ENCODE measurements around the gene MYO3B.
"Not testable (repeated sequence)": the region's sequence is repeated elsewhere in the genome, so short reads cannot be mapped to it uniquely, and the experiment has no call there.

Gene MYO3B

GRCh38 chr2:170601489-170601888 is 423.5 kb downstream of the MYO3B start:
- TF ChIP-seq, protein P1, sequence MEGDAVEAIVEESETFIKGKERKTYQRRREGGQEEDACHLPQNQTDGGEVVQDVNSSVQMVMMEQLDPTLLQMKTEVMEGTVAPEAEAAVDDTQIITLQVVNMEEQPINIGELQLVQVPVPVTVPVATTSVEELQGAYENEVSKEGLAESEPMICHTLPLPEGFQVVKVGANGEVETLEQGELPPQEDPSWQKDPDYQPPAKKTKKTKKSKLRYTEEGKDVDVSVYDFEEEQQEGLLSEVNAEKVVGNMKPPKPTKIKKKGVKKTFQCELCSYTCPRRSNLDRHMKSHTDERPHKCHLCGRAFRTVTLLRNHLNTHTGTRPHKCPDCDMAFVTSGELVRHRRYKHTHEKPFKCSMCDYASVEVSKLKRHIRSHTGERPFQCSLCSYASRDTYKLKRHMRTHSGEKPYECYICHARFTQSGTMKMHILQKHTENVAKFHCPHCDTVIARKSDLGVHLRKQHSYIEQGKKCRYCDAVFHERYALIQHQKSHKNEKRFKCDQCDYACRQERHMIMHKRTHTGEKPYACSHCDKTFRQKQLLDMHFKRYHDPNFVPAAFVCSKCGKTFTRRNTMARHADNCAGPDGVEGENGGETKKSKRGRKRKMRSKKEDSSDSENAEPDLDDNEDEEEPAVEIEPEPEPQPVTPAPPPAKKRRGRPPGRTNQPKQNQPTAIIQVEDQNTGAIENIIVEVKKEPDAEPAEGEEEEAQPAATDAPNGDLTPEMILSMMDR (IDR thresholded peaks at IDR 0.05; ENCODE audit: low read depth, low read length) = no peak
- TF ChIP-seq POLR2A (IDR thresholded peaks at IDR 0.05; ENCODE audit: extremely low read depth, insufficient read length) (no peak), MYC (IDR thresholded peaks at IDR 0.05; ENCODE audit: low read depth, low read length) (no peak), MAX (IDR thresholded peaks at IDR 0.05; ENCODE audit: low read depth, low read length) (no peak)
- no peak for DNase-seq (ENCODE audit: low read depth)
- H3K4me3 ChIP-seq (ENCODE audit: low read depth, low read length) = no peak overlapping the region

GRCh38 chr2:170605862-170606261 is 427.9 kb downstream of the MYO3B start:
- no peak overlapping the region for H3K4me3 ChIP-seq (ENCODE audit: low read depth, low read length)
- no peak for TF ChIP-seq MYC (IDR thresholded peaks at IDR 0.05; ENCODE audit: low read depth, low read length)
- TF ChIP-seq, protein P1 (IDR thresholded peaks at IDR 0.05; ENCODE audit: low read depth, low read length) = no peak
- no peak for DNase-seq (ENCODE audit: low read depth)

DNA sequence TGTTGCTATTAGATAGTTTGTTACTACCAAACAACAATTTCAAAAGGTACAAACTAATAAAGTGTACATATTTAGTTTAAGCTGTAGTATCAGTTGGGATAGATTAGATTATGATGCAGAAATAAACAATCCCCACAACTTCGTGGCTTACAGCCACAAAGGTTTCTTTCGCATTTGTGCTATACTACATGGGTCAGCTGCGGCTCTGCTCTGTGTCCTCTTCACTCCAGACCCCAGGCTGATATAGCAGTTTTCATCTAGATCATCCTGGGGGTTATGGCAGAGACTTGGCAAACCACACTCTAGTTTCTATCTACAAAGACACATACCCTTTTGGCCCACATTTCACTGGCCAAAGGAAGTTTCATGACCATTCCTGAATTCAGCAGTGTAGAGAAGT is 429.2 kb downstream of the MYO3B start:
- no peak for DNase-seq (ENCODE audit: low read depth)

GRCh38 chr2:170610615-170611014 is 432.7 kb downstream of the MYO3B start:
- no peak overlapping the region for H3K4me3 ChIP-seq (ENCODE audit: low read depth, low read length)
- no peak for DNase-seq (ENCODE audit: low read depth)
- TF ChIP-seq POLR2A (IDR thresholded peaks at IDR 0.05; ENCODE audit: extremely low read depth, insufficient read length) (no peak), MAX (IDR thresholded peaks at IDR 0.05; ENCODE audit: low read depth, low read length) (no peak), MYC (IDR thresholded peaks at IDR 0.05; ENCODE audit: low read depth, low read length) (no peak)
- TF ChIP-seq, protein P1 (IDR thresholded peaks at IDR 0.05; ENCODE audit: low read depth, low read length) = no peak

More for the DNA sequence above, 429.2 kb downstream of the MYO3B start:
- H3K4me3 ChIP-seq (ENCODE audit: low read depth, low read length) = no peak overlapping the region
- TF ChIP-seq MYC (IDR thresholded peaks at IDR 0.05; ENCODE audit: low read depth, low read length) (no peak), POLR2A (IDR thresholded peaks at IDR 0.05; ENCODE audit: extremely low read depth, insufficient read length) (no peak), MAX (IDR thresholded peaks at IDR 0.05; ENCODE audit: low read depth, low read length) (no peak)
- TF ChIP-seq, protein P1 (IDR thresholded peaks at IDR 0.05; ENCODE audit: low read depth, low read length) = no peak

GRCh38 chr2:170618948-170619347 is 441.0 kb downstream of the MYO3B start:
- not testable (repeated sequence) for H3K4me3 ChIP-seq (ENCODE audit: low read depth, low read length); DNase-seq (ENCODE audit: low read depth)

DNA sequence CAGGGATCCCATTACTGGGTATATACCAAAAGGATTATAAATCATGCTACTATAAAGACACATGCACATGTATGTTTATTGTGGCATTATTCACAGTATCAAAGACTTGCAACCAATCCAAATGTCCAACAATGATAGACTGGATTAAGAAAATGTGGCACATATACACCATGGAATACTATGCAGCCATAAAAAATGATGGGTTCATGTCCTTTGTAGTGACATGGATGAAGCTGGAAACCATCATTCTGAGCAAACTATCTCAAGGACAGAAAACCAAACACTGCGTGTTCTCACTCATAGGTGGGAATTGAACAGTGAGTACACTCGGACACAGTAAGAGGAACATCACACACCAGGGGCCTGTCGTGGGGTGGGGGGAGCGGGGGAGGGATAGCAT is 457.1 kb downstream of the MYO3B start:
- not testable (repeated sequence) for H3K4me3 ChIP-seq (ENCODE audit: low read depth, low read length); DNase-seq (ENCODE audit: low read depth)

DNA sequence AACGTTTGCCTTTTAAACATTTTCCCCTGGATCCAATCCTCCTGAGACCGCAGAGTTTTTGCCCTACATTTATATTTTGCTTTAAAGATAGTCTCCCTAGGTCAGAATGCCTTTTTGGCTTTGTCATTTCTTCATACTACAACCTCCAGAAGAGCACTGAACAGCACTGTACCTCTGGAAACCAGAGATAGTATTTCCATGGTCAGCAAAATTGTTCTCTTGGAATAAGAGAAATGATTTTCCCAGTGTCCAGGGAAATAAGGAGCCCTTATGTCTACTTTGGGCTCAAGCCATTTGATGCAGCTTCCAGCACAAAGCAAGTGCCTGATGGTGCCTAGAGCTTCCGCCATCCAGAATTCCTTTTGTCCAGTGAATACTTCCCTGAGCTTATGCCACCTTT is 461.7 kb downstream of the MYO3B start:
- H3K4me3 ChIP-seq (ENCODE audit: low read depth, low read length) = no peak overlapping the region
- no peak for DNase-seq (ENCODE audit: low read depth)
- TF ChIP-seq POLR2A (IDR thresholded peaks at IDR 0.05; ENCODE audit: extremely low read depth, insufficient read length) (no peak), MYC (IDR thresholded peaks at IDR 0.05; ENCODE audit: low read depth, low read length) (no peak), MAX (IDR thresholded peaks at IDR 0.05; ENCODE audit: low read depth, low read length) (no peak)
- TF ChIP-seq, protein P1 (IDR thresholded peaks at IDR 0.05; ENCODE audit: low read depth, low read length) = no peak

Measured in NB4 (cell line).